Activated CD8-positive, alpha-beta T cell treated with anti-CD3 and anti-CD28 coated beads for 36 hours (primary cell): Measurements from ENCODE around the gene ISLR. TPM values are rescaled to one million over a fixed set of nuclear protein-coding genes. Genes with fewer than 3 reads are reported as not detected.

Experiments
- ATAC-seq: fragments of 200-7000 bp; cut with Tn5 transposase; one replicate; pipeline ENCODE4 v1.10.0; 2021; ENCODE audit warnings: mild to moderate bottlenecking, moderate library complexity
- CTCF ChIA-PET: fragments of 350-600 bp; sonication (Branson Sonifier 250); formaldehyde crosslinking; loops from one replicate; lab custom pipeline; 2021; ENCODE audit warnings: antibody characterized with exemption; lab: Charles Lee
- POLR2A ChIA-PET: fragments of 350-600 bp; sonication (Branson Sonifier 250); formaldehyde crosslinking; loops from one replicate; lab custom pipeline; 2021; ENCODE audit warnings: antibody characterized with exemption; lab: Charles Lee
- DNase-seq: peaks from one replicate; pipeline ENCODE4 v3.0.0-alpha.2; 2020
- H3K27ac Mint-ChIP-seq: one replicate; pipeline ENCODE4 v1.8.0; 2021; ENCODE audit warnings: mild to moderate bottlenecking, mixed read lengths
- H3K27me3 Mint-ChIP-seq: one replicate; pipeline ENCODE4 v1.8.0; 2021; ENCODE audit warnings: mixed read lengths
- H3K36me3 Mint-ChIP-seq: one replicate; pipeline ENCODE4 v1.8.0; 2021; ENCODE audit warnings: low read depth, mixed read lengths
- H3K4me1 Mint-ChIP-seq: one replicate; pipeline ENCODE4 v1.8.0; 2021; ENCODE audit warnings: low read depth, mixed read lengths
- H3K4me3 Mint-ChIP-seq: one replicate; pipeline ENCODE4 v1.8.0; 2021; ENCODE audit warnings: mild to moderate bottlenecking, moderate library complexity, mixed read lengths
- H3K9me3 Mint-ChIP-seq: one replicate; pipeline ENCODE4 v1.8.0; 2021; ENCODE audit warnings: mixed read lengths
- intact Hi-C: fragments of 100-400 bp; cut with micrococcal nuclease; formaldehyde crosslinking; loops from one replicate; pipeline ENCODE4 v1.10.0; 2022
- total RNA-seq, 2 experiments: library from RNA; stranded (reverse); gene quantifications; one replicate each; pipeline ENCODE4 v1.2.3, GENCODE V29; 2021
- TF ChIP-seq, protein P1 (sequence below): fragments of 200-600 bp; IDR thresholded peaks from one replicate; pipeline ENCODE4 v1.8.0; 2022; ENCODE audit warnings: antibody characterized with exemption, mild to moderate bottlenecking

Gene ISLR
- total RNA-seq, 2 experiments from 2014 or later: not detected

- Mint-ChIP-seq H3K27ac (no peak overlapping the region), H3K4me3 (no peak overlapping the region), H3K9me3 (no peaks in the 10 kb centered on the region), H3K27me3 (peaks cover 18% of the 10 kb centered on the region), H3K36me3 (no peaks in the 10 kb centered on the region), H3K4me1 (peaks cover 31% of the 10 kb centered on the region)
- intact Hi-C loops: no loop called here
- DNase-seq (no peak), ATAC-seq (no peak)
- CTCF ChIA-PET: interaction anchor here (1.5 to 1.6 kb wide), 2 partner anchors 165 to 183 kb away, joined by 4 to 8 read pairs; no protein-coding TSS in a partner anchor
- TF ChIP-seq, protein P1, sequence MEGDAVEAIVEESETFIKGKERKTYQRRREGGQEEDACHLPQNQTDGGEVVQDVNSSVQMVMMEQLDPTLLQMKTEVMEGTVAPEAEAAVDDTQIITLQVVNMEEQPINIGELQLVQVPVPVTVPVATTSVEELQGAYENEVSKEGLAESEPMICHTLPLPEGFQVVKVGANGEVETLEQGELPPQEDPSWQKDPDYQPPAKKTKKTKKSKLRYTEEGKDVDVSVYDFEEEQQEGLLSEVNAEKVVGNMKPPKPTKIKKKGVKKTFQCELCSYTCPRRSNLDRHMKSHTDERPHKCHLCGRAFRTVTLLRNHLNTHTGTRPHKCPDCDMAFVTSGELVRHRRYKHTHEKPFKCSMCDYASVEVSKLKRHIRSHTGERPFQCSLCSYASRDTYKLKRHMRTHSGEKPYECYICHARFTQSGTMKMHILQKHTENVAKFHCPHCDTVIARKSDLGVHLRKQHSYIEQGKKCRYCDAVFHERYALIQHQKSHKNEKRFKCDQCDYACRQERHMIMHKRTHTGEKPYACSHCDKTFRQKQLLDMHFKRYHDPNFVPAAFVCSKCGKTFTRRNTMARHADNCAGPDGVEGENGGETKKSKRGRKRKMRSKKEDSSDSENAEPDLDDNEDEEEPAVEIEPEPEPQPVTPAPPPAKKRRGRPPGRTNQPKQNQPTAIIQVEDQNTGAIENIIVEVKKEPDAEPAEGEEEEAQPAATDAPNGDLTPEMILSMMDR: no peak
- POLR2A ChIA-PET: no interaction called here
Measured at GRCh38 chr15:74155766-74156417, 17.6 kb upstream of the ISLR start.

DNA sequence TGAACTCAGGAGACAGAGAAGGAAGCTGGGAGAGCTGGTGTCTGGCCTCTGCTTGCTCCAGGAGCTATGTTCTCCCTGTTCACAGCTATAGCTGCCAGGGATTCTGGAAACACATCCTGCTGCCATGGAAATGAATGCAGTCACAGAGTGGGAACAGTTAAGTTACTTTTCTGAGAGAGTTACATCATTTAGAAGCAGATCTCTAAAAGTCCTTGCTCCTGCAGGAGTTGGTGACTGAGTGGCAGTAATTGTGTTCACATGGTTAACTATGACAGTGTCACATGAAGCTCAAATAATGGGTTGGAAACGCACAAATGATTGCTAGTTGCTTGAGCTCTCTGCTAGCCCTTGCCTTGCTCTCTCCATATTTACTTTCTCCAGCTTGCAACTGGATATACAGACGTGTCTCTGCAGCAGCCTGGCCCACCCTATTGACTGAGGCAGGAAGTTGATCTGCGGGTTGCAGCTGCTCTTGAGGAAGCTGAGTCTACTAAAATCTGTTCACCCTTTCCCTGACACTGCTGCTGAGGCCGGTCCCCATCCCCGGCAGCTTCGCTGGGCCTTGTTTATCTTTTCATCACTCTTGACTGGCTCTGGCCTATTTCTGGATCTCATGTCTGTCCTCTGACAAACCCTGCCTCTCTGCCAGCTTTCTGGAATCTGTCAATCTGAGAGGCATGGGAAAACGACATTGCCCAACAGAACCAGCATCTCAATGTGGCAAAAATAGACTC, 16.7 kb upstream of the ISLR start:
- CTCF ChIA-PET: interaction anchor here (0.7 to 1.6 kb wide), 4 partner anchors 102 to 184 kb away, joined by 3 to 8 read pairs (median 4); no protein-coding TSS in a partner anchor

DNA sequence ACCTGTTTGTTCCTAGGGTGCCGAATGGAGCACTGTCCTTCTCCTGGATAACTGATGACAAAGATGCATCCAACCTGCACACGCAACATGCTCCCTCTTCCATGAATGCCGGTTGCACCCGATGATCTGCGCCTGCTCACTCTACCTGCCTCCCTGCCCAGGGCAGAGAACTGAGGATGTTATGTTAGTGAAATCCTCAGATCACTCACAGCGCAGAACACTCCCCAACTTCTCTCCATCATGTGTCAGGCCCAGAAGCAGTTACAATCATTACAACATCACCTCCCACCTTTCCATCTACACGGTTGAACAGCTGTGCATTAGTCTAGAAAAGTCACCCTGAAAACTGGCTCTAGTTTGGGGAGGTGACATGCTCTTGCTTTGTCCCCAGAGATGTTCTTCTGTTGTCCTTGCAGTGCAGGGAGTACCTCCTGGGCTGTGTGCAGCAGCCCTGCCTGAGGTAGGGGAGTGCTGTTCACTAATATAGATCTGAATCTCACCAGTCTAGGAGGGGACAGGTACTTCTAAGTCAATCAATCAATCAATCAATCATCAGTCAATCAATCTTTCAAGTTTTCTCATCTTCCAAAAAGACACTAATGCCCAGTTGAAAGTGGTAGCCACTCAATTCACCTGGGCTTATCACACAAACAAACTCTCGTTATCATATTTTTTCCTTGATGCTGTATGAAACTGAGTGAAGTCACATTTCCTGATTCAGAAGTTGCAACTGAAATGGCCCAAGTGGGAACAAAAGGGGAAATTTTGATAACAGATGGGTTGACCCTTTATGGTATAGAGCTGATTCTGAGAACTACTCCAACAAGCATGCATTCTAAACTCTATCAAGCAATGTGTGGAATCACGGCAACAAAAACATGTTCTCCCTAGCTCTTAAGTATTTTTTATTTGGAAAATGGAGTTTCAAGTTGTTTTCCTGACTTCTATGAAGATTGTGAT, 15.4 kb upstream of the ISLR start:
- Mint-ChIP-seq H3K9me3 (no peaks in the 10 kb centered on the region), H3K36me3 (no peaks in the 10 kb centered on the region), H3K27me3 (peaks cover 14% of the 10 kb centered on the region), H3K27ac (no peak overlapping the region), H3K4me3 (no peak overlapping the region), H3K4me1 (peaks cover 31% of the 10 kb centered on the region)
- ChIA-PET POLR2A (interaction anchor here (0.6 kb wide), 1 partner anchor 153 kb away, joined by 3 read pairs; no protein-coding TSS in a partner anchor), CTCF (no interaction called here)
- intact Hi-C loops: no loop called here
- ATAC-seq (no peak), DNase-seq (no peak)
- TF ChIP-seq, protein P1: no peak

More for the DNA sequence above, 16.7 kb upstream of the ISLR start:
- ATAC-seq: peak; percentile 70
- TF ChIP-seq, protein P1: no peak
- POLR2A ChIA-PET: no interaction called here
- no peak overlapping the region for H3K27ac Mint-ChIP-seq
- intact Hi-C loops: no loop called here
- H3K36me3 Mint-ChIP-seq: no peaks in the 10 kb centered on the region
- peaks cover 31% of the 10 kb centered on the region for H3K4me1 Mint-ChIP-seq
- H3K4me3 Mint-ChIP-seq: no peak overlapping the region
- H3K27me3 Mint-ChIP-seq: peaks cover 15% of the 10 kb centered on the region
- peak; percentile 19 for DNase-seq
- no peaks in the 10 kb centered on the region for H3K9me3 Mint-ChIP-seq

DNA sequence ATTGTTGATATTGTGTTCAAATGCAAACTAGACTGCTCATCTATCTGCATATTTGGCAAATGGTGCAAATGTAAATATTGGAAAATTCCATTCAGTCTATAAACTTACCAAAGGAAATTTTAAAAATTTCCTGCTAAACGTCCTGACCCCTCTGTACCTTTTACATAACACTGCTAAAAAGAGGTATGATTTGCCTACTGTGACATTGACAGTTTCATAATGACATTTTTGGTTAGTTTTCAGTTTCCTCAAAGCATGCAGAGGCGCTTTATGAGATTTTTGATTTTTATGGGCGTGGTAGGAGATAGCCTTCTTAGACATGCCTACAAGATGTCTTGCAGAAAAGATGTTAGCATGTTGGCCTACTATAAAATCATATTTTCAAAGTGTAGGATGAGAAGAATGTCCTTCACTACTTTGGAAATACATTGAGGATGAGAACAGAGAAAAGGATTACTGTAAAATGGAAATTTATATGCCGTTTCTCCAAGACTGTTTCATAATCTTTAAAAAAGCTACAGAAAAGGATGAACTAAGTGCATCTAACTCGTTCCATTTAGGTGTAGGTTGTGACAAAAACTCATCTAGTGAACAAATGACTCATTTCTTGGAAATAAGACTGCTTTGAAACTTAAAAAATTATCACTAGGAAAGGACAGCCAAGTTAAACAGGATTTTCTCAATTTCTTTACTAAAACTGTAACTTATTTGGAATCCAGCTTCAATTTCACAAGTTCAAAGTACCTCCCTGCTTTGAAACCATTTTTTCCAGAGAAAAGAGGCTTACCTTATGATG, 14.5 kb upstream of the ISLR start:
- intact Hi-C loops: no loop called here
- no peak overlapping the region for H3K27ac Mint-ChIP-seq

More for the DNA sequence above, 14.5 kb upstream of the ISLR start:
- peaks cover 12% of the 10 kb centered on the region for H3K27me3 Mint-ChIP-seq
- ChIA-PET POLR2A (interaction anchor here (1.1 kb wide), 1 partner anchor 29 kb away, joined by 3 read pairs; no protein-coding TSS in a partner anchor), CTCF (no interaction called here)
- no peaks in the 10 kb centered on the region for H3K9me3 Mint-ChIP-seq
- peak; percentile 49 for ATAC-seq
- DNase-seq: no peak
- H3K4me1 Mint-ChIP-seq: peaks cover 31% of the 10 kb centered on the region
- no peaks in the 10 kb centered on the region for H3K36me3 Mint-ChIP-seq
- TF ChIP-seq, protein P1: no peak
- no peak overlapping the region for H3K4me3 Mint-ChIP-seq
